Bronchial epithelial cell (primary cell): ENCODE measurements around the gene TMEM222. TPM values are rescaled to one million over a fixed set of nuclear protein-coding genes. Genes with fewer than 3 reads are reported as not detected.

Experiments used
- DNase-seq: peaks from one replicate; pipeline ENCODE4 v3.0.0-alpha.2; 2010; ENCODE audit warnings: low read depth
- FAIRE-seq: peaks from 2 replicates; lab custom pipeline; 2011; peaks lifted over from hg19 to GRCh38; lab: Jason Lieb, UNC
- H3K27me3 ChIP-seq: 2 replicates; pipeline ENCODE4 v1.5.1; 2011; ENCODE audit warnings: low read length; ENCODE audit not compliant: control insufficient read depth, insufficient read depth
- H3K36me3 ChIP-seq: 2 replicates; pipeline ENCODE4 v1.5.1; 2011; ENCODE audit warnings: low read length; ENCODE audit not compliant: control insufficient read depth, insufficient read depth
- H3K4me3 ChIP-seq: 2 replicates; pipeline ENCODE4 v1.5.1; 2011; ENCODE audit warnings: mild to moderate bottlenecking, low read depth, low read length, control low read depth
- CTCF ChIP-seq: IDR thresholded peaks from 2 replicates; pipeline ENCODE4 v1.5.1; 2011; ENCODE audit warnings: mild to moderate bottlenecking, moderate library complexity, low read length, control low read depth, inconsistent platforms; ENCODE audit not compliant: insufficient read depth, severe bottlenecking
- total RNA-seq: library from RNA; depleted of rRNA; stranded (reverse); fragments of >200 nt; gene quantifications from 2 replicates; pipeline ENCODE4 v1.2.1, GENCODE V29; 2014

TMEM222 gene
- total RNA-seq, 1 donor from 2014 or later: 17.1 TPM

- no peaks in the 10 kb centered on the region for H3K27me3 ChIP-seq
- peaks cover 15% of the 10 kb centered on the region for H3K36me3 ChIP-seq
- DNase-seq (peak; percentile 75), FAIRE-seq (no peak)
- no peak for TF ChIP-seq CTCF
- H3K4me3 ChIP-seq: peak within 1 kb of the TSS; percentile 69
Measured at GRCh38 chr1:27341525-27342252, 19.7 kb downstream of the TMEM222 start, which contains the start of gene SYTL1. Gene SYTL1 (plus strand): TSS chr1:27342022. CDS start chr1:27345335, 3,313 bp downstream.

DNA sequence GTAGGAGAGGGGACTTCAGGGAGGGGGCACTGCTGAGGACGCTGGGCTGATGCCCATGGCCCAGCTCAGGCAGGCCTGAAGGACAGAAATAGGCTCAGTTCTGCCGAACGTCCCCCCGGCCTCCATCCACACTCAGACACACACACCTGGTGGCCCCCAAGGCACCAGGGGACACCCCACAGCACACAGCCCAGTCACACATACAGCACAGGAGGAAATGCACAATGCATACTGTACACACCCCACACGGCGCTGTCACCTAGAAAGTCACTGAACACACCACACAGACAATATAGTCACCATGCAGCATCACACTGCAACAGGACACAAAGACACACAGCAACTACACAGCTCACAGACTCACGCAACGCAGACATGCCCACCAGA is 20.4 kb downstream of the TMEM222 start:
- H3K4me3 ChIP-seq: peak overlapping the region; percentile 69
- TF ChIP-seq CTCF: no peak
- H3K27me3 ChIP-seq: no peaks in the 10 kb centered on the region
- no peak for FAIRE-seq
- no peak for DNase-seq
- peaks cover 13% of the 10 kb centered on the region for H3K36me3 ChIP-seq

DNA sequence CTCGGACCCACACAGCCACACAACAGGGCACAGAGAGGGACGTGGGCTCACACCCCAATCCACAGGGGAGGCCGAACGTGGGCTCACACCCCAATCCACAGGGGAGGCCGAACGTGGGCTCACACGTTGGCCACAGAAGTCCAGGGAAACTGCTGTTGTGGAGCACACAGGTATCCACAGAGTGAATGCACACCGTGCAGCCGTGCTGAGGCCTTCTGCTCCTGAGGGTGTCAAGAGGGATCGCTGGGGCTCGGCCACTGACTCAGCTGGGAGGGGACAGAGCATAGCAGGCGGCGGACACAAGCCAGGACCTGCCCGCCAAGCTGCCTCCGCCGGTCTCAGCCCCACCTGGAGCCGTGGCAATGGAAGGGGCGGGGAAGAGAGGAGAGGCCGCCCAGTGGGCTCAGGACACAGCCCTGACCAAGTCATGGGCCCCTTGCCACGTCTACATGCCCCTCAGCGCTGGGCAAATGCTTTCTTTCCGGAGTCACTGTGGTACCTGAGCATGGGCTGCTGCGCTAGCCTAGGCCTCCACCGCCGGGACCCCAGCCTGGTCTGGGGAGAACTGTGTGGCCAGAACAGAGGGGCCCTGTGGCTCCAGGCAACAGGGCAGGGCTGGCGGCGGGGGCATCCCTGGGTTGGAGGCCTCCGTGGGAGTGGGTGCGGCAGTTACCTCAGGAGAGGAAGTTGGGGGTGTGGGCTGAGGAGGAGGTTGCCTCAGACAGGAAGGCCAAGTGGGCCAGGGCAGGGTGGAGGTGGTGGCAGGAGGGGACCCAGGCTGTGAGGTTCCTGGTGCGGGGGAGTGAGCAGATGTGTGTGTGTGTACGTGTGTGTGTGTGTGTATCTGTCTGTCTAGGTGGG is 21.0 kb downstream of the TMEM222 start:
- TF ChIP-seq CTCF: no peak
- Histone ChIP-seq H3K36me3 (peaks cover 16% of the 10 kb centered on the region), H3K4me3 (peak overlapping the region; percentile 69), H3K27me3 (no peaks in the 10 kb centered on the region)
- DNase-seq: peak; percentile 95
- no peak for FAIRE-seq

DNA sequence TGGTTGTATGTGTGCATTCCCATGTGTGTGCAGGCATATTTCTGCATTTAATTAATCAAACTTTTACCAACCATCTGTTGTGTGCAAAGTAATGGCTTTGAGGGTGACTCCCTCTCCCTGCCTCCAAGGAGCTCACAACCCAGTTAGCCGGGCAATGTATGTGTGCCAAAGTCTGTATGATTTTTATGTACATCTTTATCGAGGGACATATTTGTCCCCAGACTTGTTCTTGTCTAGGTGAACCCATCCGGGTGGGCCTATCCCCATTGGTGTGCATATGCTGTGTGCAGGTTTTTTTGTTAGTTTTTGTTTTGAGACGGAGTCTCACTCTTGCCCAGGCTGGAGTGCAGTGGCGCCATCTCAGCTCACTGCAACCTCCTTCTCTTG is 21.7 kb downstream of the TMEM222 start:
- H3K36me3 ChIP-seq: peaks cover 17% of the 10 kb centered on the region
- H3K4me3 ChIP-seq: peak overlapping the region; percentile 69
- H3K27me3 ChIP-seq: no peaks in the 10 kb centered on the region
- TF ChIP-seq CTCF: no peak
- FAIRE-seq: no peak
- no peak for DNase-seq

DNA sequence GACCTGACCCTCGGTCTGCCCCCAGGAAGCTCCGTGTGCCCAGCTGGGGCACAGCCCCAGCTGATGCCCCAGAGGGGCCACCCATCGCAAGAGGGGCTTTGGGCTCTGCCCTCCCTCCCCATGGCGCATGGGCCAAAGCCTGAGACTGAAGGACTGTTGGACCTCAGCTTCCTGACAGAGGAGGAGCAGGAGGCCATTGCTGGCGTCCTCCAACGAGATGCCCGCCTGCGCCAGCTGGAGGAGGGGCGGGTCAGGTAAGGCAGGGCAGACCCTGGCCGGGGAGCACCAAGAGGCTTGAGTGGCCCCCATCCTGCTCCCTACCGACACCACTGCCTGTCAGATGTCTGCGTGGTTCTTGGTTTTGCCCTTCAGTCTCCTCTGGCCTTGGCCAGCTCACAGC is 23.3 kb downstream of the TMEM222 start:
- no peaks in the 10 kb centered on the region for H3K27me3 ChIP-seq
- H3K4me3 ChIP-seq: no peak overlapping the region
- TF ChIP-seq CTCF: no peak
- FAIRE-seq (no peak), DNase-seq (no peak)
- H3K36me3 ChIP-seq: peaks cover 25% of the 10 kb centered on the region
